ENCODE measurements around the gene KLK4. TPM values are rescaled to one million over a fixed set of nuclear protein-coding genes. Genes with fewer than 3 reads are reported as not detected.

Gene KLK4
- total and polyA plus RNA-seq, 9 of the 15 experiments (the other 6 are each of a cell fraction or from before 2014, with no cell fraction given), result not detected

- TF ChIP-seq CBX3 (IDR thresholded peaks at IDR 0.05; ENCODE audit: borderline replicate concordance in 1 of 2, low read length in 2 of 2) (peak in 1 of 2 experiments; percentile 75; a peak in 2 of 3 replicates), GATAD2A (IDR thresholded peaks at IDR 0.05) (no peak), MECOM (CRISPR knock-in tag; IDR thresholded peaks at IDR 0.05) (no peak), ZNF175 (CRISPR knock-in tag; IDR thresholded peaks at IDR 0.05; ENCODE audit: low read depth) (peak; percentile 79; the same call in 1 of the 2 replicates), MXI1 (IDR thresholded peaks at IDR 0.05; ENCODE audit: low read depth, low read length) (no peak), CREM (IDR thresholded peaks at IDR 0.05; ENCODE audit: low read depth) (0 out of 2 replicates have a peak, but pooled peaks have one; percentile 11), PTTG1 (tag; IDR thresholded peaks at IDR 0.05; ENCODE audit: low read depth) (no peak), ZNF140 (CRISPR knock-in tag; IDR thresholded peaks at IDR 0.05) (no peak), EGR1 (conservative IDR thresholded peaks at IDR 0.05) (no peak), HNRNPLL (IDR thresholded peaks at IDR 0.05; ENCODE audit: low read depth, low read length, poor library complexity, severe bottlenecking) (no peak), FOXK2 (conservative IDR thresholded peaks at IDR 0.05 in 1 of 2, IDR thresholded peaks at IDR 0.05 in 1 of 2; ENCODE audit: low read depth in 2 of 2) (no peak), RAD51 (IDR thresholded peaks at IDR 0.05; ENCODE audit: borderline replicate concordance, low read depth) (no peak), ZNF133 (CRISPR knock-in tag; IDR thresholded peaks at IDR 0.05) (no peak), MBD2 (IDR thresholded peaks at IDR 0.05; ENCODE audit: borderline replicate concordance, low read depth) (no peak), TCF7L2 (IDR thresholded peaks at IDR 0.05; ENCODE audit: low read depth, low read length) (no peak)
- TF ChIP-seq, protein P1, sequence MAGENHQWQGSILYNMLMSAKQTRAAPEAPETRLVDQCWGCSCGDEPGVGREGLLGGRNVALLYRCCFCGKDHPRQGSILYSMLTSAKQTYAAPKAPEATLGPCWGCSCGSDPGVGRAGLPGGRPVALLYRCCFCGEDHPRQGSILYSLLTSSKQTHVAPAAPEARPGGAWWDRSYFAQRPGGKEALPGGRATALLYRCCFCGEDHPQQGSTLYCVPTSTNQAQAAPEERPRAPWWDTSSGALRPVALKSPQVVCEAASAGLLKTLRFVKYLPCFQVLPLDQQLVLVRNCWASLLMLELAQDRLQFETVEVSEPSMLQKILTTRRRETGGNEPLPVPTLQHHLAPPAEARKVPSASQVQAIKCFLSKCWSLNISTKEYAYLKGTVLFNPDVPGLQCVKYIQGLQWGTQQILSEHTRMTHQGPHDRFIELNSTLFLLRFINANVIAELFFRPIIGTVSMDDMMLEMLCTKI (IDR thresholded peaks at IDR 0.05; ENCODE audit: partially characterized antibody), result no peak
- TF ChIP-seq, protein P2, sequence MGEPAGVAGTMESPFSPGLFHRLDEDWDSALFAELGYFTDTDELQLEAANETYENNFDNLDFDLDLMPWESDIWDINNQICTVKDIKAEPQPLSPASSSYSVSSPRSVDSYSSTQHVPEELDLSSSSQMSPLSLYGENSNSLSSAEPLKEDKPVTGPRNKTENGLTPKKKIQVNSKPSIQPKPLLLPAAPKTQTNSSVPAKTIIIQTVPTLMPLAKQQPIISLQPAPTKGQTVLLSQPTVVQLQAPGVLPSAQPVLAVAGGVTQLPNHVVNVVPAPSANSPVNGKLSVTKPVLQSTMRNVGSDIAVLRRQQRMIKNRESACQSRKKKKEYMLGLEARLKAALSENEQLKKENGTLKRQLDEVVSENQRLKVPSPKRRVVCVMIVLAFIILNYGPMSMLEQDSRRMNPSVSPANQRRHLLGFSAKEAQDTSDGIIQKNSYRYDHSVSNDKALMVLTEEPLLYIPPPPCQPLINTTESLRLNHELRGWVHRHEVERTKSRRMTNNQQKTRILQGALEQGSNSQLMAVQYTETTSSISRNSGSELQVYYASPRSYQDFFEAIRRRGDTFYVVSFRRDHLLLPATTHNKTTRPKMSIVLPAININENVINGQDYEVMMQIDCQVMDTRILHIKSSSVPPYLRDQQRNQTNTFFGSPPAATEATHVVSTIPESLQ (CRISPR knock-in tag; IDR thresholded peaks at IDR 0.05), result no peak
- TF ChIP-seq, protein P3, sequence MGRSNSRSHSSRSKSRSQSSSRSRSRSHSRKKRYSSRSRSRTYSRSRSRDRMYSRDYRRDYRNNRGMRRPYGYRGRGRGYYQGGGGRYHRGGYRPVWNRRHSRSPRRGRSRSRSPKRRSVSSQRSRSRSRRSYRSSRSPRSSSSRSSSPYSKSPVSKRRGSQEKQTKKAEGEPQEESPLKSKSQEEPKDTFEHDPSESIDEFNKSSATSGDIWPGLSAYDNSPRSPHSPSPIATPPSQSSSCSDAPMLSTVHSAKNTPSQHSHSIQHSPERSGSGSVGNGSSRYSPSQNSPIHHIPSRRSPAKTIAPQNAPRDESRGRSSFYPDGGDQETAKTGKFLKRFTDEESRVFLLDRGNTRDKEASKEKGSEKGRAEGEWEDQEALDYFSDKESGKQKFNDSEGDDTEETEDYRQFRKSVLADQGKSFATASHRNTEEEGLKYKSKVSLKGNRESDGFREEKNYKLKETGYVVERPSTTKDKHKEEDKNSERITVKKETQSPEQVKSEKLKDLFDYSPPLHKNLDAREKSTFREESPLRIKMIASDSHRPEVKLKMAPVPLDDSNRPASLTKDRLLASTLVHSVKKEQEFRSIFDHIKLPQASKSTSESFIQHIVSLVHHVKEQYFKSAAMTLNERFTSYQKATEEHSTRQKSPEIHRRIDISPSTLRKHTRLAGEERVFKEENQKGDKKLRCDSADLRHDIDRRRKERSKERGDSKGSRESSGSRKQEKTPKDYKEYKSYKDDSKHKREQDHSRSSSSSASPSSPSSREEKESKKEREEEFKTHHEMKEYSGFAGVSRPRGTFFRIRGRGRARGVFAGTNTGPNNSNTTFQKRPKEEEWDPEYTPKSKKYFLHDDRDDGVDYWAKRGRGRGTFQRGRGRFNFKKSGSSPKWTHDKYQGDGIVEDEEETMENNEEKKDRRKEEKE (IDR thresholded peaks at IDR 0.05; ENCODE audit: borderline replicate concordance in 1 of 2, control insufficient read depth in 1 of 2, low read depth in 2 of 2, low read length in 1 of 2), result no peak
- TF ChIP-seq, protein P4, sequence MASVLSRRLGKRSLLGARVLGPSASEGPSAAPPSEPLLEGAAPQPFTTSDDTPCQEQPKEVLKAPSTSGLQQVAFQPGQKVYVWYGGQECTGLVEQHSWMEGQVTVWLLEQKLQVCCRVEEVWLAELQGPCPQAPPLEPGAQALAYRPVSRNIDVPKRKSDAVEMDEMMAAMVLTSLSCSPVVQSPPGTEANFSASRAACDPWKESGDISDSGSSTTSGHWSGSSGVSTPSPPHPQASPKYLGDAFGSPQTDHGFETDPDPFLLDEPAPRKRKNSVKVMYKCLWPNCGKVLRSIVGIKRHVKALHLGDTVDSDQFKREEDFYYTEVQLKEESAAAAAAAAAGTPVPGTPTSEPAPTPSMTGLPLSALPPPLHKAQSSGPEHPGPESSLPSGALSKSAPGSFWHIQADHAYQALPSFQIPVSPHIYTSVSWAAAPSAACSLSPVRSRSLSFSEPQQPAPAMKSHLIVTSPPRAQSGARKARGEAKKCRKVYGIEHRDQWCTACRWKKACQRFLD (CRISPR knock-in tag; IDR thresholded peaks at IDR 0.05), result peak; percentile 39; the same call in 1 of the 2 replicates
These were observed 11.6 kb downstream of the KLK4 start (continued) for GRCh38 chr19:50899569-50899968.

Measured in K562 (cell line).